Measurements from ENCODE around the gene RAB31.
"Not testable (repeated sequence)": the region's sequence is repeated elsewhere in the genome, so short reads cannot be mapped to it uniquely, and the experiment has no call there.

RAB31 gene

GRCh38 chr18:9839211-9839610, 131.1 kb downstream of the RAB31 start:
- no peak for DNase-seq (ENCODE audit: low read depth)

GRCh38 chr18:9839853-9840252, 131.8 kb downstream of the RAB31 start:
- no peak for DNase-seq (ENCODE audit: low read depth)

- no peak for DNase-seq (ENCODE audit: low read depth)
These were observed 133.7 kb downstream of the RAB31 start for GRCh38 chr18:9841752-9842151.

GRCh38 chr18:9842448-9842847, 134.3 kb downstream of the RAB31 start:
- DNase-seq (ENCODE audit: low read depth): no peak

GRCh38 chr18:9845256-9845655, 137.2 kb downstream of the RAB31 start:
- DNase-seq (ENCODE audit: low read depth): no peak

GRCh38 chr18:9846162-9846925, 138.2 kb downstream of the RAB31 start:
- no peak for DNase-seq (ENCODE audit: low read depth)

GRCh38 chr18:9848170-9848879, 140.2 kb downstream of the RAB31 start:
- no peak for DNase-seq (ENCODE audit: low read depth)

- no peak for DNase-seq (ENCODE audit: low read depth)
These were observed 141.5 kb downstream of the RAB31 start for GRCh38 chr18:9849407-9850283.

GRCh38 chr18:9850309-9850708, 142.2 kb downstream of the RAB31 start:
- DNase-seq (ENCODE audit: low read depth): no peak

GRCh38 chr18:9851511-9851910, 143.4 kb downstream of the RAB31 start:
- no peak for DNase-seq (ENCODE audit: low read depth)

GRCh38 chr18:9852266-9853081, 144.4 kb downstream of the RAB31 start:
- DNase-seq (ENCODE audit: low read depth): no peak

GRCh38 chr18:9854801-9855676, 146.9 kb downstream of the RAB31 start:
- DNase-seq (ENCODE audit: low read depth): no peak

- DNase-seq (ENCODE audit: low read depth): no peak
These were observed 147.6 kb downstream of the RAB31 start for GRCh38 chr18:9855681-9856080.

GRCh38 chr18:9856092-9856491, 148.0 kb downstream of the RAB31 start:
- no peak for DNase-seq (ENCODE audit: low read depth)

GRCh38 chr18:9857479-9857998, 149.4 kb downstream of the RAB31 start:
- not testable (repeated sequence) for DNase-seq (ENCODE audit: low read depth)

- no peak for DNase-seq (ENCODE audit: low read depth)
These were observed 150.5 kb downstream of the RAB31 start for GRCh38 chr18:9858642-9859041.

- DNase-seq (ENCODE audit: low read depth): no peak
These were observed 151.1 kb downstream of the RAB31 start for GRCh38 chr18:9859232-9859631.

- DNase-seq (ENCODE audit: low read depth): no peak
These were observed 152.6 kb downstream of the RAB31 start for GRCh38 chr18:9860682-9861081.

- no peak for DNase-seq (ENCODE audit: low read depth)
These were observed 153.1 kb downstream of the RAB31 start for GRCh38 chr18:9861157-9861556.

GRCh38 chr18:9861933-9862332, 153.8 kb downstream of the RAB31 start:
- DNase-seq (ENCODE audit: low read depth): no peak

All from stimulated activated CD4-positive, alpha-beta T cell treated with anti-CD3 and anti-CD28 coated beads, Interleukin-2, amount 100 ng/mL, for 4 hours (primary cell).